Kasumi-1 (cell line): ENCODE results near the gene PPIC.
"Not testable (repeated sequence)": the region's sequence is repeated elsewhere in the genome, so short reads cannot be mapped to it uniquely, and the experiment has no call there.

ENCODE experiments used
- DNase-seq, 2 experiments: peaks; one replicate each; lab custom pipeline; 2025; lab: John Stamatoyannopoulos, UW

PPIC gene

GRCh38 chr5:123007754-123008153 lies 28.8 kb downstream of the PPIC start:
- DNase-seq = no peak

- no peak for DNase-seq
These were observed 29.3 kb downstream of the PPIC start for GRCh38 chr5:123007182-123007581.

- DNase-seq = no peak
These were observed 34.7 kb downstream of the PPIC start for GRCh38 chr5:123001808-123002207.

DNA sequence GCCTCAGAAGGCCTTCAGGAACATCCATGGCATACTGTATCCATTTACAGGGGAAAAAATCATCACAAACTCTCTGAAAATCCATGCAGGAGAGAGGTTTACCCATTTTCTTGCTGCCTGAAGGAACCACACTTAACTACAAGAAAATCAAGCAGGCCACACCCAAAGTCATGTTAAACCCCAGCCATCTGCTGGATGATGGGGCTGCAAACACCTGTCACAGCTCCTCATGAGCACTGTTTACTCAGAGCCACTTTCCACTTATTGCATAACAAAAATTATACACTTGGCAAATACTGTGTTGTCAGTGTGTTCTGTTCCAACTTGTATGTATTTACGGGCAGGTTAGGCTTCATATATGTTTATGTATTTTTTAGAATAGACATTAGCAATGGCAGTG lies 35.8 kb downstream of the PPIC start:
- no peak for DNase-seq

DNA sequence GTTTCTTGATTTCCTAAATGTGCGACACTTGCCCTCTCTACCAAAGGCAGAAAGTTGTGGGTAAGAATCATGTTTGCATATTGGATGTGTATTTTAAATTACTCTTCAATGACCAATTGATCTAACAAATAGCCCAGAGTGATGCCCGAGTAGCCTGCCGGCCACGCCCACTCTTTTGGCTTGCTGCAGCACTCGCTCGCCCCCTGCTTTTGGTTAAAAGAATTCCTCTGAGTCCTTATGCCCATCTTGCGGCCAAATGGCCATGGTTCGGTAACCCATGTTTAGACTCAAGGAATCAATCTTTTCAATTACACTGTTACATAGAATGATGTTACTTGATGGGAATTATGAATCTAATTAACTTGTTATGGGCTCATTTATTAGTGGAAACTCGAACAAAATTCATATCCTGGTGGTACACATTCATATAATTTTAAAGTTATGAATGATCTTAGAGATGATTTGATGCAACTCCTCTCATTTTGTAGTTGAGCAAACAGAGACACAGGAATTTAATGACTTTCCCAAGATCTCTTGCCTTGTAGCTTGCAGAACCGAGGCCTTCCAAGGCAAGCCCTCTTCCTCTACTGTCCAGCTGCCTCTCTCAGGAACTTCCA lies 36.5 kb downstream of the PPIC start:
- no peak for DNase-seq

DNA sequence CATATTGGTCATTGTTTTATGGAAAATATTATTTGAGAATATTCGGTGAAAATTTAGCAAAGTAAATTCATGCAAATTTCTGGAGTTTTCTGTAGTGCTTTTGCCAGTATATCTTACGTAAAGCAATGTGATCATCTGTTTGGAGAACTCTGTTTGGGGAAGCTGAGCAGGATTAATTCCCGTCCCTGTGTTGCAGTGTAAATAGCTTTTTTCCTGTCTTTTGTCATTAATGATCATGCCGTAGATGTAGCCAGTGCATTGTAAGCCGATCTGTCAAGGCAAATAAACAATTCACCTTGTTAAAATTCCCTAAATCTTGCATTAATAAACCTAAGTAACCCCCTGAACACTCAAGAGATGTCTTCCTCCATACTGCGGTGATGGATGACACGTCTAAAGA lies 39.2 kb downstream of the PPIC start:
- no peak for DNase-seq

DNA sequence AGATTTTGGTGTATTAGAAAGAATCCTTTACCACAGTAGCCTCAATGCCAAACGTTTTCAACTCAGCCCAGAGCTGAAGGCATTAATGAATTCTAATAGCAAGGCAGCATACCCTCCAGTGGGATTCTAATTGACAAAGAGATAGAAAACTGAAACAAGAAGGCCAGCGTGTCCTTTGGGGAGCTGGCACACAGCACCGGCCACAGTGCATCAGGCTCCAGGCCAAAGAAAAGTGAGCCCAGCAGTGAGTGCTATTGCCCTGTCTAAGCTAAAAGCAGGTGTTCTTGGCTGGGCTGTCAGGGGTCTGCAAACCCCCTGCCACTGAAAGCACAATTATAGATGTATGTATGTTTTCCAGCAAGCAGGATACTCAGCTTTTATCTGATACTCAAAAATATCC lies 40.4 kb downstream of the PPIC start:
- DNase-seq = no peak

GRCh38 chr5:122985954-122986721 lies 50.4 kb downstream of the PPIC start:
- no peak for DNase-seq

DNA sequence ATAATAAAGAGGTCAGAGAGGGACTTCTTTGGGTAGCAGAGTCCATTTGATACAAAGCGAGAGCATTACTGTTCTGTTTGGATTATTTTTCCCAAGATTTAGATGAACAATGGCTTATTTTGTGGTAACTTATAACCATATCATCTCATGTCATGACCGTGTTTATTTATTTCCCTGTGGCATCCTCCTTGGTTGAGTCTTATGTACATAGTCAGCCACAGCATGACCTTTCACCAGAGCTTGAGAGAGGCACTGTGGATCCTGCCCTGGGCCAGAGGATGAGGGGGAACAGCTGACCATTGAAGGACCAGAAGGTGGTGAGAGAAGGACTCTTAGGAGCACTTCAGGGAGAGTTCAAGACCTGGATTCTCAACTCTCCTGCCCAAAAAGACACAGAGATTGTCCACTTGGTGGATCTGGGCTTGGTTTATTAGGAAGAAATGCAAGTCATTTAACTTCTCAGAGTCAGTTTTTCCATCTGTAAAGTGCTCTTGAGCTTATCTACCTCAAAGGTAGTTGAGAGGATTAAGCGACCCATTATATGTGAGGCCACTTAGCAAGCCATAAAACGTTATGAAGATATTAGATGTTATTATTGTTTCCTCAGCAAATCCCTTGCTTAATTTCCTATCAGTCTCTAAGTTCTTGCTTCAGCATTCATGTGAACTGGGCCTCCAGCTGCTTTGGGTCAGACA lies 51.4 kb downstream of the PPIC start:
- DNase-seq = no peak

- no peak for DNase-seq
These were observed 52.1 kb downstream of the PPIC start for GRCh38 chr5:122984425-122984824.

DNA sequence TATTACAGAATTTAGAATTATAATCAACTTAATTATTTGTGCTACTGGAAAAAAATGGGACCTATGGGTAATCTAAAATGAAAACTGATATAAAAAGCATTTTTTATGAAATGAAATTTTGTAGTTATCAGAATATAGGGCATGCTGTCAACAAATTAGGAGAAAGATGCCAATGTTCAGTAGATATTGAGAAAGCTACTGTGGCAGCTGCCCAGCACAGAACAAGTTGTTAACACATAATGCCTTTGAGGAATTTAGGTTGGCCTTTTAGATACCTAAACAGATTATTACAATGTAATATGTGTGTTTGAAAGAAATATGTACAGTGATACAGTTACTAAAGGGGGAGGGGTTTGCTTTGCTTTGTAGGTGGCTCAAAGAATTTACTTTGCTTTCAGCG lies 54.1 kb downstream of the PPIC start:
- no peak for DNase-seq

- no peak for DNase-seq
These were observed 54.7 kb downstream of the PPIC start for GRCh38 chr5:122981846-122982245.

DNA sequence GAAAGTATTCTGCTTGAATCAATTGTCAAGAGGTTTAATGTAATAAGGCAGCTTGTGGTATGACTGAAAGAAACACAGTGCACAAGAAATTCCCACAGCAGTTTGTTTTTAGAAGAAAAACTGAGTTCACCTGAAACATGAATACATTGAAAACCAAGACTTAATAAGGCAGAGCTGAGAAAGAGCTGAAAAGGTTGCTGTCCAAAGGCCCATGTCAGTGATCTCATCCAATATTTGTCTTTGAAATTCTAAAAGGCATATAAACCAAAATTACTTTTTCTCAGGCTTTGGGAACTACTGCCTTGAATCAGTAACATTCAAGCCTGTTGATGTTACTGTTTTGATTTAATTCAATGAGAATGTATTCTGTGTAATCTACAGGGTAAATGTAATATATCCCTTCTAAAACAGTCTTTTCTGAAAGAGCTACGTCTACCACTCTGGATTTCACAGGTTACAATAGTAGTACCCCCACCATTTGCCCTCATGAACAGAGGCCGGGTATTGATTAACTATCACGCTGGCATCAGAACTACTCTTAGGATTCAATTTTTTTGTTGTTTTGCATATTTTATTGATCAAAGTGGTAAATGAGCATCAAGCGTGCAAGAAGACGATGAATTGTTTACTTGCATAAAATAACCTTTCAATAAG lies 57.8 kb downstream of the PPIC start:
- DNase-seq = no peak

DNA sequence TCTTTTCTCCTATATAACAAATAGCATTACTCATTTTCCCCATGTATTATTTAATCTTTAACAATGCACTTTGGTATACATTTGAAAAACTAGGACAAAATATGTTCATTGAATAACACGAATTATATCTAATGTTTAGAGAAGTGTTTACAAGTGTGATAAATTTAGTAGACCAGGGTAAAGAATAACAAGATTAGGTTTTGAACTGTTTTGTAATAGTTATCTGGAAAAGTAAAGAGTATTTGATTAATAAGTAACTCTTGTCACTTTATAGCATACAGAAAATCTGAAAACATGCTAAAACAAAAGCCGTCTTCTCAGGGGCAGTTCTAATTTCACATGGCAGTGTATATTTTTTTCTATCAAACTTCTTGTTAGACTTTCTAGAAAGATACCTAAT lies 58.5 kb downstream of the PPIC start:
- DNase-seq = no peak

DNA sequence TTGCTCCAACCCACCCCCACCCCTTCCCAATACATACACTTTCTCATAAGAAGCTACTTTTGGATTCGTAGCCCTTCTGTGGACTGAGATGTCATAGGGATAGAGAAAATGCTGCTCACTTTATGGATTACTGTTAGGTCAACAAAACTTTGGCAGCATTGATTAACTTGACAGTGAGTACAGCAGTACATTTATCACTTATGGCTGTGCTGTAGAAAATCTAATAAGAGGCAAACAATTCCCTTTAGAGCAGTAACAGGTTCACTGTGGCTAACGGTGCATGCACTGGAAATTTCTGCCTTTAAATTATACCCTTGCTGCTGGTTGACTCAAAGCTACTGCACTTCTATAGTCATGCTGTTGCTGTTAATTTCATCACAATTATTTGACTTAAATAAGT lies 59.2 kb downstream of the PPIC start:
- no peak for DNase-seq

GRCh38 chr5:122974251-122974650 lies 62.3 kb downstream of the PPIC start:
- not testable (repeated sequence) for DNase-seq

- DNase-seq = not testable (repeated sequence)
These were observed 62.8 kb downstream of the PPIC start for GRCh38 chr5:122973759-122974158.
